Posterior vena cava (tissue), 2 donors: ENCODE results near the gene SPNS2. TPM values are rescaled to one million over a fixed set of nuclear protein-coding genes. Genes with fewer than 3 reads are reported as not detected.

ENCODE experiments used
- DNase-seq: peaks from one replicate; pipeline ENCODE4 v3.0.0-alpha.2; 2020; ENCODE audit warnings: low spot score
- intact Hi-C, 2 donors: fragments of 100-400 bp; cut with DNase I; formaldehyde crosslinking; loops; one replicate each; pipeline versions ENCODE4 v1.14.1 to v1.14.2; 2022 to 2023
- total RNA-seq, 2 donors: library from RNA; stranded (reverse); fragmentation: NEBNext Ultra II Directional; extraction: Animal tissue kit (Norgen Biotek cat#: 25700); gene quantifications; one replicate each; pipeline ENCODE4 v1.2.1, GENCODE V29; 2021
- donor health status: DM: yes; HTN: yes; CAD: no.
- donor health status: DM: yes; HTN: yes; CAD: no.

SPNS2 gene
- total RNA-seq, 2 donors from 2014 or later, result 16.2 to 20.9 TPM

DNA sequence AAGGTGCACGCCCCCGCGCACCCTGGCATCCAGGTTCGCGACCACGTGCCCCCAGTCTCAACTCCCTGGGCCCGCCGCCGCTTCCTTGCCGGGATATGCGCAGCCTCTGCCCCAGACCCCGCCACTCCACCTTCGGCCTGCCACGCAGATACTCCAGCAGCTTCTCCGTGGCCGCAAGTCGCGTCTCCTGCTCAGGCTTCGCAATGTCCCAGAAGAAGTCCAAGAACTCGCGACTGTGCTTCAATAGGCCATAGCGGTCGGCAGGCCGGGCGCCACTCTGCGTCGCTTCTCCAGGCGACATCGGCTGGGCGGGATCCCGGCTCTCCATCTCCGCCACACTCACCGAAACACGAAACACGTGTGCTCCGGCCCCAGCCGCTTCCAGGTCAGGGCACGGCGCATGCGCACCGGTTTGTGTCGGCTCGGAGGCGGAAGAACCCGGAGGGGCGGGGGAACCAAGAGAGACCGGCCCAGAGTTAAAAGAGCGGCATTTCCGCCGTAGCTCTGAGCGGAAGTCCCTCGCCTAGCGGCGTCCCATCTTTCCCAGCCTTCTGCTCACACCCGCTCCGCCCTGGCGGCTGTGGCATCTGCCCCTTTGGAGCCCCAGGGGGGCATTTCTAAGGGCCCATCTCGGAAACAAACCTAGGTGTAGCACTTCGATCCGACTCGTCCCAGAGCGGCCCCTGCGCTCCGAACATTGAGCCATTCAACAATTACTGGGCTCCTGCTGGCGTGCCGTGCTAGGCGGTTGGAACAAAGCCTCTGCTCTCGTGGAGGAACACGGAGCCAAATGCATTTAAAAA, 56.5 kb downstream of the SPNS2 start, which contains the start of gene MYBBP1A:
Gene MYBBP1A (minus strand): TSS at position 388 of the 803 bp plus-strand sequence. CDS start 60 bp downstream, at position 328.
- intact Hi-C loops, result no loop called here
- DNase-seq, result peak; percentile 99

DNA sequence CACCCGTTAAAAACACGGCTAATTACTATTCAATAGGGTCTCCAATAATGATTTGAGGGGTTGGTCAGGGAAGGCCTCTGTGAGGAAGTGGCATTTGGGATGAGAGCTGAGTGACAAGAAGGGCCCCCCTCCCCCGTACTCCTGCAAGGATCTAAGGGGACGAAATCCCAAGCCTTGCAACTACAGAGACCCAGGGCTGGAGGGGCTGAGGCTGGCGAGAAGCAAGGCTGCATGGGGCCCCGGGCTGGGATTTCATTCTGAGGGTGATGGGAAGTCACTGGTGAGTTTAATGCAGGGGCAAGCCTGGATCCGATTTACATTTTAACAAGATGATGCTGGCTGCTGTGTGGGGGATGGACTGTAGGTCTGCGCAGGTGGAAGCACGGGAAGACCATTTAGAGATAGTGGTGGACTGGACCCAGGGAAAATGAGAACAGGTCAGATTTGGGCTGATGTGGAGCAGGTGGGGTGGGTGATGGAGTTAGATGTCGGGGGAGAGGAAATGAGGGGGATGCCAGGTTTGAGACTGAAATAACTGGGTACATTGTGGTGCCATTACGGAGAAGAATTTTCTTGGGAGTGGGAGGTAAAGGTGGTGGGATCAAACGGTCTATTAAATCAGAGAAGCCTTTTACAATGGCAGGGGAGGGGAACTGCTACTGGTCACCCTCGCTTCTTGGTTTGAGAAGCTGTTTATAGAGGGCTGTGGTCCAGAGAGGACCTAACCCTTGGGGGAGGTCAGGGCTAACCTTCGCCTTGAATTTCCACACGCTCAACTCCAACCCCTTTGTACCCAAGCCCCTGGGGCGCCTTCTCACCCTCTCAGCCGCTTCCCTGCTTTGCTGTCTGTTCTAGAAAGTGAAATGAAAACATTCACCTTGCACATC, 57.4 kb downstream of the SPNS2 start:
- intact Hi-C loops, result no loop called here
- DNase-seq, result peak; percentile 80

DNA sequence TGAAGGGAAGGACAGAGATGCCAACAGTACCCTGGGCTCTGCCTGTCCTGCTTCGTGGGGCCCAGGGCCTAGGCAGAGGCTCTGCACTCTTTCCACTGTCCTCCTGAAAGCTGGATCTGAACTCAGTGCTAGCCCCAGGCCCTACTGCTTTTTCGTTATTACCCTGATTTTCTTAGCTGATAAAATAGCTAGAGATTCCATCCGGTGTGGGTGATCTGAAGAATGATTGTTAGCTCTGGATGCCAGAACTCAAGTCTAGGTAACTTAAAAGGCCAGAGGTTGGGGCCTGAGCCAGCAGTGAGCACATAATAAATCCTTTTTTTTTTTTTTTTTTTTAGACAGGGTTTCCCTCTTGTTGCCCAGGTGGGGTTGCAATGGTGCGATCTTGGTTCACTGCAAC, 58.3 kb downstream of the SPNS2 start:
- DNase-seq, result peak; percentile 29

DNA sequence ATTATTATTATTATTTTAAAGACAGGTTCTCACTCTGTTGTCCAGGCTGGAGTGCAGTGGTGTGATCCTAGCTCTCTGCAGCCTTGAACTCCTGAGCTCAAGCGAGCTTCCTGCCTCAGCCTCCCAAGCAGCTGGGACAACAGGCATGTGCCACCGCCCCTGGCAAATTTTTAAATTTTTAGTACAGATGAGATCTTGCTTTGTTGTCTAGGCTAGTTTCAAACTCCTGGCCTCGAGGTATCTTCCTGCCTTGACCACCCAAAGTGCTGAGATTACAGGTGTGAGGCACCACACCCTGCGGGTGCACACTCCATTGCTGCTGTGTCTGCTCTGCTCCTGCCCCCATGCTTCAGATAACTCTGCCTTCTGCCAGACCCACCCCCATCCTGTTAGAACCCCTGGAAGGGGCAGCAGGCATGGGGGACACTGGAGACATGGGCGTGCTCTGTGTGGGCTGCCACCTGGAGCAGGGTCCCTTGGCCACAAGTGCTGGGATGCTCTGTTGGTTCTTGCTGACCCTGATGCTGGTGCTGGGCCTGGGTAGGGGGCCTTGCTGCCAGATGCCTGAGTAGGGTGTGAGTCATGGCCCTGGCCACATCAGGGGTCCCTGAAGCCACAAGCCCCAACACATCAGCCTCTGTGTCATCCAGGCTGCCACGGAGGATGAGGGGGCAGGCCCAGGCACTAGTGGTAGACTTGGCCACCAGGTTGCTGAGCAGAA, 59.1 kb downstream of the SPNS2 start:
- intact Hi-C loops, result no loop called here
- DNase-seq, result peak; percentile 67

More for the DNA sequence above, 58.3 kb downstream of the SPNS2 start:
- intact Hi-C loops, result no loop called here

DNA sequence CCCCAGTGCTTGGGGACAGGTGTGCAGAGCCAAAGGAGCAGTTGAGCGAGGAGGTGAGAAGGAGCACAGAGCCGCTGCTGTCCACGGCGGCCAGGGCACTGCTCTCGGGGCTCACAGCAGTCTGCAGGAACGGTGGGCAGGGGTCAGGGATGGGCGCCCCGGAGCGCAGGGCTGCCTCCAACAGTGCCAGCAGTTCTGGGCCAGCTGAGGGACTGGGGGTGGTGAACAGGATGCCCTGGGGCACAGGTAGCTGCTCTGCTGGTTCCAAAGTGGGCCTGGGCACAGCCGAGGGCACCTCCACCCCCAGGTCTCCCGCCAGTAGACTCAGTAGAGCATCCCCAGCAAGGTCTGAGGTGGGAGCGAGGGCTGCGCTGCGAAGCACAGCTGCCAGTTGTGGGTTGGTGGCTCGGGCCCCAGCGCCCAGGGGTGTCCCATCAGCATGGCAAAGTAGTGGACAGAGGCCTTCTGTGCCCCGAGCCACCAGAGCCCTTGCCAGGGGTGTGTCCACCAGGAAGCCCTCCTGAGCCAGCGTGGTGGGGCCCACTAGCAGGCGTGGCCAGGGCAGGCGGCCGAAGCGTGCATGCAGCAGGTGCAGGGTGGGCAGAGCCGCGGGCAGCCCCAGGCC, 59.8 kb downstream of the SPNS2 start:
- intact Hi-C loops, result no loop called here
- DNase-seq, result peak; percentile 71

DNA sequence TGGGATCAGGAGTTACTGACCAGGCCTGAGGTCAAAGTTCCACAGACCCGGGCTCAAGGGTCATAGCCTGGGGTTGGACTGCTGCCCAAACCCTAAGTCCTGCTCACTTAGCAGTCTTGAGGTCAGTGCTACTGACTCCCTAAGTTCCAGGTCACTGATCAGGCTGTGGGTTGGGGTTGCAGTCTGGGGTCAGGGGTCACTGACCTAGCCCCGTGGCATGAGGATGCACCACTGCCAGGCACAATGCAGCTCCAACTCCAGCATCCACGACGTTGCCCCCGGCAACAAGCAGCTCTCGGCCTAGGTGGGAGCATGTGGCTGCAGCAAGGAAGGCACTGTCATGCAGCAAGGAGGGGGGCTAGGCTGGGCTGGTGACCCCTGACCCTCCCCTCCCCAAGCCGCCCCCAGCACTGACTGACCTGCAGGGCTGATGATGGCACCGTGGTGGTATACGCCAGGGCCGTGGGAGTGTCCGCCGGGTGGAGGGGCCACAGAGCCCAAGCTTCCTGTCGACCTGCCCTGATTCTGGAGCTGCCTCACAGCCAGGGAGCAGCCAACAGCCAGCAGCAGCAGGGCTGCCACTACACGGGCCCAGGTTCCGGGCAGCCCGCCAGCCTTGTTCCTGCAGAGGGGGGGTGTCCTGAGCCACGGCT, 60.6 kb downstream of the SPNS2 start:
- DNase-seq, result peak; percentile 72

DNA sequence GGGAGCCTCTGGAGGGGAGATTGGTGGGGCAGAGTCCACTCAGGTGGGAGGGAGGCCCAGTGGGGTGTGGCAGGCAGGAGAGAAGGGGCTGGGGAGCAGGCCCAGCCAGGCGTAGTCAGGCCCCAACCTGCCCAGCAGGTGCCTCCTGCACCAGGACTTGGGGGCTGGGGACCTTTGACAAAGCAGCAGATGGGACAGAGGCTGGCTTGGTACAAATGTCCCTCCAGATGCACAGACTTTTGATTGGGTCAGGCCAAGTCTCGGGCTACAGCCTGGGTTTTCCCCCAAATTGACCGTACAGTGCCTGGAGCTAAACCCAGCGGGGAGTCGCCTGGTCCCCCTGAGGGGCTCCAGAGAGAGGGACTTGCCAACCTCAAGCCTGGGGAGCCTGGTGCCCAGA, 61.3 kb downstream of the SPNS2 start:
- DNase-seq, result peak; percentile 69
- intact Hi-C loops, result no loop called here

More for the DNA sequence above, 60.6 kb downstream of the SPNS2 start:
- intact Hi-C loops, result no loop called here

DNA sequence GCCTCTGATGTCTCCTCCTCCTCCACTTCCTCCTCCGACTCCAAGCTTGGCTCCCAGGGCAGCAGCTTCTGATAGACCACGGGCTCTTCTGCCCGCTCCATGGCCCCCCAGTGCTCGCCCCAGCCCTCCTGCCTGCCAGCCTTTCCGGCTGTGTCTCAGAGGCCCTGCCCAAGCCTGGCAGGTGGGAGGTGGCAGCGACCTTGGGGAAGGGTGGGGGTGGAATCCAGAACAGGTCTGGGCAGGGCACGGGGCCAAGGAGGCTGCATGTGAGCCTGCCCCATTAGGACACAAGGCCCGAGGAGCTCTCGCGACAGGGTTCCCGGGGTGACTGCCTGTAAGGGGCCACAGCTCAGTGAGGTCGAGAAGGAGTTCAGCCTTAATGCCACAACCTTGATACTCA, 61.7 kb downstream of the SPNS2 start, which contains the start of gene GGT6:
Gene GGT6 (minus strand): TSS at position 157 of the 400 bp plus-strand sequence. CDS start 56 bp downstream, at position 101.
- intact Hi-C loops, result no loop called here
- peak; percentile 66 for DNase-seq

DNA sequence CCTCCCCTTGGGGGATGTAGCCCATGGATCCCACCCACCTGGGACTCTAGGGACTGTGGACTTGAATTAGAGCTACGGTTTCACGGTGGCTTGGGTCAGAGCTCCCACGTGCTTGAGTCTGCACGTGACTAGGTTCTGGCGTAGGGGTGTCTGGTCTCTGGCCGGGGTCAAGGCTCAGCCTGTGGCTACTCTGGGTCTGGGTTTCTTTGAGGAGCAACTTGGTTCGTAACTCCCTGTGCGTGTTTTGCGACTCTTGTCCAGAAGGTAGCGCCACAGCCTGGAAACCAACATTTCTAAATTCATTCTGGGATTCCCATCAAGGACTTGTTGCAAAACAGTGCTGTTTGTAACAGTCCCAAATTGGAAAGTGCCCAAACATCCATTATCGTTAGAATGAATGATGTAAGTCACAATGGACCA, 62.2 kb downstream of the SPNS2 start:
- intact Hi-C loops, result no loop called here

DNA sequence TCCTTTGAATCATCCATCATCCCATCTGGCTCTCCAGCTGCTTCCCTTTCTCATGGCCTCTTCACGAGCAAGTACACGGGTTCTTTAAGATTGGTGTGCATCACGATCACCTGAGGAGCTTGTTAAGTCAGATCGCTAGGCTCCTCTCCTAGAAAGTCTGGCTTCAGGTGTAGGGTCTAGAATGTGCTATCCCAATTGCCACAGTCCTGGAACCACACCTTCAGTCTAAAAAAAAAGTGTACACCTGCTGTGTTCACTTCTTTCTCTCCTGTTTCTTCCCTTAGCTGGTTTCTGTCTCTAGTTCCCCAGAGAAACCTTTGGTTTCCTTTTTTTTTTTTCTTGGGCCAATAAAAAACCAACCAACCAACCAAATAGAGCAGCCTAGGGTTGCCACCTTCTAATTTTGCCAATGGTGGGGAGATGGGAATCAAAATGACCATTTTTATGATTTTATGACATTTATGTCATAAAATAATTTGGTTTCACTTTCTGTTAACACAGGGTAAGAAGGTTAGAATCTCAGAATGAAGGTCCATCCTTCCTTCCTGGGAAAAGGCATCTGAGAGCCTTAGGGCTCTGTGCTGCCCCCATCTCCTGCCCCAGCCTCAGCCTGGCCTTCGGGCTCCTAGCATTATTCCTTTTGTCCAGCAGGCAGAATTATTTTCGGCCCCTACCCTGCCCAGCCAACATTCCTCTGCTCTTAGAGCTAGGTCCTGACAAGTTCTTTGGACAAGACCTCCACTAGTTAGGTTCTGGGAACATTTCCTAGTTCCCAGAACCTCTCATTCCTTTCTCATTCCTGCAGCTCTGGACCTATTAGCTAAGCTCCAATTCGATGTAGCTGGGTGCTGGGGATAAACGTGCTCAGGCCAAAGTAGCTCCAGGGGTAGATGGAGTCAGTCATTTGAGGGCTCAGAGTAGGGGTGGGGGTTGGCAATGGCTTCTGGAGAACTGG, 63.6 kb downstream of the SPNS2 start:
- intact Hi-C loops, result loop anchor here in 1 of 2 donors (1.0 kb wide), 1 partner anchor 63 kb away; no protein-coding TSS in a partner anchor
- peak; percentile 58 for DNase-seq

More for the DNA sequence above, 62.2 kb downstream of the SPNS2 start:
- peak; percentile 58 for DNase-seq

DNA sequence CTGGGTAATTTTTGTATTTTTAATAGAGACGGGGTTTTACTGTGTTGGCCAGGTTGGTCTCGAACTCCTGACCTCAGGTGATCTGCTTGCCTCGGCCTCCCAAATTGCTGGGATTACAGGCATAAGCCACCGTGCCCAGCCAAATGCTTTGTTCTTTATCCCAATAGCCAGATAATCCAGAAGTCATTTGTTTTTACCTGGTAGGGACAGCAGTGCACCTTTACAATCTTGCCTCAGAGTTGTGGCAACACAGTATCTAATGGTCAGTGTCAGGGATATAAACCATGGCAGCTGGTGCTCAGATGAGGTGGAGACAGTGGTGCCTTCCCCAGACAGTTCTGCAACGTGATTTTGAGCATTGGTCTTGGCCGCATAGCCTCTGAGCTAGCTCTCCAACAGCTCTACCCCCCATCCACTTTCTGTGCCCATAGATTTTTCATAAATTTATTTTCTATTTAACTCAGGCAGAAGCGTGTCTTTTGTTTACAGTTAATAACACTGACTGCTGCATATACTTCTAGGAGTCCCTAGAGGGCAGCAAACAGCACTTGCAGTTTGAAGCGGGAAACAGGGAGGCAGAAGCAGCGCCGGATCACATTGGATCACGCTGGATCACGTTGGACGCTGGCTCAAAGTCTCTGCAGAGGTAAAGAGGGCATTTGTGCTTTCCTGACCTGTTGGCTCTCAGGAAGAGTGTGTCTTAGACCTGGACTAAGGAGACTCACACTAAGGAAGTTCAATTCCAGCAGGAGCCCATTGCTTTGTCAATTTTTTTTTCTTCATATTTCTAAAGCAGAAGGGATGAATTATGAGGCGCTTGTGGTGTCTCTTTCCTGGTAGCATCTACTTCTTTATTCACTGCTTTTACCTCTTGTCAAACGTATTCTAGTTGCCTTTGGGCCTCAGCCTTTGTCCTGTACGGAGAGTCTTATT, 66.8 kb downstream of the SPNS2 start:
- DNase-seq, result peak; percentile 85
- intact Hi-C loops, result loop anchor here in 1 of 2 donors (5.0 kb wide), 1 partner anchor 57 kb away; no protein-coding TSS in a partner anchor

DNA sequence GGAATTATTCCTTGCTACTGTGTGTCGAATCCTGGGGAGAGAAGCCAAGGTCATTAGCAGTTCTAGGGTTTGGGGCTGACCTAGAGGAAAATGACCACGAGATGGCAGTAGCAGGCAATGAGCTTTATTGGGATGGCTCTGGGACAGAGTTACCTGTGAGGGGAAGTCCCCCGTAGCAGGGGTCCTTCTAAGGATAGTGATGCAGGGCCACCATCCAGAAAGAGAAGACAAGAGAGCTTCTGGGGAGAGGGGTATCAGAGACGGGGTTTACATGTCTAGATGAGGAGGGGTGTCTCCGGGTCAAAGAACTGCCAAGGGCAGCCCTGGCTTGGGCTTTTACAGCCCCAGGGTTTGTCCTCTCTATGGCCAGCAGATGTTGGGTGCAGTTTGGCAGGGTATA, 68.1 kb downstream of the SPNS2 start:
- intact Hi-C loops, result loop anchor here in 1 of 2 donors (5.0 kb wide), 1 partner anchor 56 kb away; no protein-coding TSS in a partner anchor

DNA sequence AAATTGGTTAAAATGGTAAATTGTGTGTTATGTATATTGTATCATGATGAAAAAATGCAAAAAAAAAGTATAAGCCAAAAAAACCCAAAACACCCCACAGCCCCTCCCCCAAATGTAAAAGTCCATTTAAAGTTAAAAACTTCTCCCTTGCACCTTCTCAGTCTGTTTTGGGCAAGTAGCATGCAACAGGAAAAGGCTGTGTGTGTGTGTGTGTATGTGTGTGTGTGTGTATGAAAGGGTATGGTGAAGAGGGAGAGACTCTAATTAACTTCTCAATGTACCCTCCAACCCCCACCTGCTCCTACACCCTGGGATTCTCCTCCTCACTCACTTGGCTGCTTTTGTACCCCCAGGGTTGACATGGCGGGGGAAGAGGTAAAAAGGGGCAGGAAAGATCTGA, 70.9 kb downstream of the SPNS2 start:
- DNase-seq, result no peak
- intact Hi-C loops, result loop anchor here (1.0 to 5.0 kb wide), 2 partner anchors 53 to 64 kb away; no protein-coding TSS in a partner anchor

More for the DNA sequence above, 68.1 kb downstream of the SPNS2 start:
- DNase-seq, result peak; percentile 63

DNA sequence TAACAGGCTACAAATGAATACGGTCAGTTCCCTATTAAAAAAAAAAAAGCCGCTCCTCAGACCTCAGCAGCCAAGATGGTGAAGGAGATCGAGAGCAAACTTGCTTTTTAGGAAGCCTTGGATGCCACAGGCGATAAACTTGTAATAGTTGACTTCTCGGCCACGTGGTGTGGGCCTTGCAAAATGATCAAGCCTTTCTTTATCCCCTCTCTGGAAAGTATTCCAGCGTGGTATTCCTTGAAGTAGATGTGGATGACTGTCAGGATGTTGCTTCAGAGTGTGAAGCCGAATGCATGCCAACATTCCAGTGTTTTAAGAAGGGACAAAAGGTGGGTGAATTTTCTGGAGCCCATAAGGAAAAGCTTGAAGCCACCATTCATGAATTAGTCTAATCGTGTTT, 73.5 kb downstream of the SPNS2 start:
- no peak for DNase-seq
- intact Hi-C loops, result no loop called here

DNA sequence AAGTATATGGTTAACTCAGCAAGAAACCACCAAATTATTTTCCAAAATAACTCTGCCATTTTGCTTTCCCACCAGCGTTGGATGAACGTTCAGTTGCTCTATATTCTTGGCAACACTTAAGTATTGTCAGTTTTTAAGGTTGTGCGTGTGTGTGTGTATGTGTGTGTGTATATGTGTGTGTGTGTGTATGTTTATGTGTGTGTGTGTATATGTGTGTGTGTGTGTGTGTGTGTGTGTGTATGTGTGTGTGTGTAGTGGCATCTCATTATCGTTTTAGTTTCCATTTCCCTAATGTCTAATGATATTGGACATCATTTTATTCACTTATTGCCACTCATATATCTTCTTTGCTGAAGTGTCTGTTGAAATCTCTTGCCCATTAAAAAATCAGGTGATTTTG, 74.4 kb downstream of the SPNS2 start:
- DNase-seq, result no peak
- intact Hi-C loops, result no loop called here

DNA sequence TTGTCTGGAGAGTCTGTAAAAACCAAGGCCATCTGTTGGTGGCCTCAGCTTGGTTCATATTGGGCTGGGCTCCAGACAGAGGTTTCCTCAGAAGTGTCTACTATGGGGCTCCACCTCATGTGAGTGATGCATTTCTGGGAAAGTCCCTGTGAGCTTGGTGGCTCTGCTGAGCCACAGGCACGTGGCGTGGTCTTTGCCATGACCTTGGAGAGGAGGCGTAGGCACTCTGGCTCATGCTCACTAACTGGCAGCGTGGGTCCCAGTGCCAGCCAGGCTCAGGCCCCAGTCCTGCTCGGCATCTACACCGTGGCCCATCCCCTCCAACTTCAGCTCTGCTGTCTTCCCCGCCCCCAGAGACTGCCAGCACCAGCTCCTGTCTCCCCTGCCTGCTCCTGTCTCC, 75.0 kb downstream of the SPNS2 start:
- DNase-seq, result no peak
- intact Hi-C loops, result no loop called here
